Measurements from ENCODE around the gene ARHGDIA.
"Not testable (repeated sequence)": the region's sequence is repeated elsewhere in the genome, so short reads cannot be mapped to it uniquely, and the experiment has no call there.

ARHGDIA gene

GRCh38 chr17:81843713-81844326 lies 27.3 kb downstream of the ARHGDIA start:
- DNase-seq (ENCODE audit: low spot score) = no peak

GRCh38 chr17:81842725-81843504 lies 28.2 kb downstream of the ARHGDIA start:
- no peak for DNase-seq (ENCODE audit: low spot score)

GRCh38 chr17:81842378-81842724 lies 28.8 kb downstream of the ARHGDIA start:
- DNase-seq (ENCODE audit: low spot score) = no peak

- no peak for DNase-seq (ENCODE audit: low spot score)
These were observed 29.3 kb downstream of the ARHGDIA start for GRCh38 chr17:81841866-81842265.

GRCh38 chr17:81840826-81841778 lies 30.0 kb downstream of the ARHGDIA start:
- DNase-seq (ENCODE audit: low spot score) = no peak

DNA sequence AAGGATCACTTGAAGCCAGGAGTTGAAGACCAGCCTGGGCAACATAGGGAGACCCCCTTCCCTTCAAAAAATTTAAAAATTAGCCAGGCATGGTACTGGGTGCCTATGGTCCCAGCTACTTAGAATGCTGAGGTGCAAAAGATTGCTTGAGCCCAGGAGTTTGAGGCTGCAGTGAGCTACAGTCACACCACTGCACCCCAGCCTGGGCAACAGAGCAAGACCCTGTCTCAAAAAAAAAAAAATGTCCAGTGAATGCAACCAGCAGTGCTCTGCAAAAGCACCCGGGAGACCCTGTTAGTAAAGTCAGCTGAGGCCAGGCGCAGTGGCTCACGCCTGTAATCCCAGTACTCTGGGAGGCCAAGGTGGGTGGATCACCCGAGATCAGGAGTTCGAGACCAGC lies 31.1 kb downstream of the ARHGDIA start:
- DNase-seq (ENCODE audit: low spot score) = not testable (repeated sequence)

GRCh38 chr17:81839301-81839700 lies 31.8 kb downstream of the ARHGDIA start:
- no peak for DNase-seq (ENCODE audit: low spot score)

- DNase-seq (ENCODE audit: low spot score) = no peak
These were observed 32.3 kb downstream of the ARHGDIA start for GRCh38 chr17:81838753-81839255.

GRCh38 chr17:81837641-81838040 lies 33.5 kb downstream of the ARHGDIA start:
- no peak for DNase-seq (ENCODE audit: low spot score)

GRCh38 chr17:81834831-81835267 lies 36.3 kb downstream of the ARHGDIA start, which contains the start of gene PPP1R27:
PPP1R27 (minus strand) TSS chr17:81835050; CDS start chr17:81834953, 97 bp downstream.
- no peak for DNase-seq (ENCODE audit: low spot score)

GRCh38 chr17:81833921-81834830 lies 37.0 kb downstream of the ARHGDIA start:
- no peak for DNase-seq (ENCODE audit: low spot score)

DNA sequence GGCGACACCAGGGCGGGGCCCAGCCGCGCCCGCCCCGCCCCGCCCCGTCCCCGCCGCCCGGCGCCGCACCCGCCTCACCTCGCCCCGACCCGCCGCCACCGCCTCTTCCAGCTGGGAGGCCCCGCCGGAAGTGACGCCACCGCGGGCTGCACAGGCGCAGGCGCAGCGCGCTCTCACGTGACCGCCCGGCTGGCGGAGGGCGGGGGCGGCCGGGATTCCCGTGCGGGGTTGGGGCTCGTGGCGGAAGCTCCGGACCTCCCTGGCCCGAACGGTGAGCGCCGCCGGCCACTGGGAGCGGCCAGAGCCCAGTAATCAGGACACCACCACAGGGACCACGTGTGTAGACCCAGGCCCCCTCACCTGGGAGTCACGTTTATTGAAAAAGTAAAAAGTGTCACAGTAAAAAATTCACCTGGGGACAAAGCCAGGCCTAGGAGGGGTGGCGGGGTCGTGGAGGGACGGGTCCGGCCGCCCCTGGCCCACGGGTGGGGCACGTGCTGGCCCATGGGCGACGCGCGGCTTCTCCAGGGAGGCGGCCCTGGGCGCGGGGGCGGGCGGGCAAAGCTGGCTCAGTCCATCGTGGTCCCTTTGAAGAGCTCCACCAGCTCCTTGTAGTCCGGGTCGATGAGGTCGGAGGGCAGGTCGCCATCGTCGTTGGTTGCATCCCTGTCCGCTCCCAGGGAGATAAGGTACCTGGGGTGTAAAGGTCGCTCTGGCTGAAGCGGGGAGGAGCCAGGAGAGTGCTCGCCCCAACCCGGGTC lies 37.8 kb downstream of the ARHGDIA start, which contains the start of gene MCRIP1:
MCRIP1 (minus strand) TSS at position 132 of the 761 bp plus-strand sequence. CDS start 8,785 bp downstream, outside the sequence.
- peak; percentile 94 for DNase-seq (ENCODE audit: low spot score)

- peak; percentile 64 for DNase-seq (ENCODE audit: low spot score)
These were observed 38.5 kb downstream of the ARHGDIA start for GRCh38 chr17:81832608-81833159.

GRCh38 chr17:81831957-81832607 lies 39.1 kb downstream of the ARHGDIA start:
- peak; percentile 87 for DNase-seq (ENCODE audit: low spot score)

- no peak for DNase-seq (ENCODE audit: low spot score)
These were observed 39.6 kb downstream of the ARHGDIA start for GRCh38 chr17:81831563-81831956.

- DNase-seq (ENCODE audit: low spot score) = no peak
These were observed 41.3 kb downstream of the ARHGDIA start for GRCh38 chr17:81829858-81830257.

- no peak for DNase-seq (ENCODE audit: low spot score)
These were observed 42.5 kb downstream of the ARHGDIA start for GRCh38 chr17:81828656-81829055.

DNA sequence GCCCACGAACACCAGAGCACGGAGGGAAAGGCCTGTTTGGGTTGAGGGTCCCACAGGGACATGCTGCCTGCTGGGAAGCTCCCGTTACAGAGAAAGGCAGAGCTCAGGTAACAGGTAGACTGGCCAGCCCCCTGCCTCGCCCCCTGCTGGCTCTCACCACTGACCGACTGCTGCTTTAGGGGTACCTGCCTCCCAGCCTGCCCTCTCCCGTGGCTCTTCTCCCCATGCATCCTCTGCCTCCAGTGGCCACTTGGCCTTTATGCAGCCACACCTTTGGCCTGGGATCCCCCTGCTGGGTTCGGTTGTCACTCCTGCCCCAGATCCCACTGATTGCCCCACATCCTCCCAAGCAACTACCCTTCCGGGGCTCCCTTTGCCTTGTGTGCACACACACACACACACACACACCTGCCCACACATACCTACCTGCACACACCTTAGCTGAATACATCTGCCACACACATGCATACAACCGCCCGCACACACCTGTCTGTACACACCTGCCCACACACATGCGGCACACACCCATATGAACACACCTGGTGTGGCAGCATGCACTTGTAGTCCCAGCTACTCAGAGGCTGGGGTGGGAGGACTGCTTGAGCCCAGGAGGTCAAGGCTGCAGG lies 45.2 kb downstream of the ARHGDIA start:
- DNase-seq (ENCODE audit: low spot score) = no peak

DNA sequence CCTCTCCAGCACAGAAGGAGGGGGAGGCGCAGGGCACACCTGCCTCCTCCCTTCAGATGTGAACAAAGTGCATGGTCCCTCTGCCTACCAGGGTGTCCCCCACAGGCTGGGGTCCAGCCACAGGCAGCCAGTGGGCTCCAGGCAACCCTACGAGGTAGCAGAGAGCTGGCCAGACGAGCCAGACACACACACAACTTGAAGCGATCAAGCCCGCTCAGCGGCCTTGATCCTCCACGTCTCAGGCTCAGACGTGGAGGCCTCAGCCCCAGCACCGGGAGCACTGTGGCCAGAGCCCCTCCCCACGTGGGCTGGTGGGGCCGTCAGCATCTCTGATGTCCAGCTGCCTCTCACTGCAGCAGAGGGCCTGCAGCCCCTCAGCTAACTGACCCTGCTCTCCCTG lies 46.5 kb downstream of the ARHGDIA start:
- DNase-seq (ENCODE audit: low spot score) = no peak

Measured in NAMALWA (cell line).